SK-N-SH (cell line): ENCODE data around the gene HDAC4.

Experiments
- CHD2 ChIP-seq: fragments of 150-350 bp; IDR thresholded peaks from 2 replicates; pipeline ENCODE4 v1.6.1; 2018; ENCODE audit warnings: low read length; ENCODE audit not compliant: partially characterized antibody
- ELF1 ChIP-seq: IDR thresholded peaks from 2 replicates; pipeline ENCODE4 v1.4.0; 2012
- FOSL2 ChIP-seq: IDR thresholded peaks from 2 replicates; pipeline ENCODE4 v1.4.0; 2012; ENCODE audit warnings: low read depth, mild to moderate bottlenecking, moderate library complexity, borderline replicate concordance
- GABPA ChIP-seq: IDR thresholded peaks from 2 replicates; pipeline ENCODE4 v1.4.0; 2012; ENCODE audit warnings: low read depth, mild to moderate bottlenecking
- GATA2 ChIP-seq: sonication (generic); formaldehyde crosslinking; IDR thresholded peaks from 2 replicates; pipeline ENCODE4 v1.5.0; 2020; ENCODE audit warnings: mild to moderate bottlenecking, missing genetic modification reagents
- MAX ChIP-seq: IDR thresholded peaks from 2 replicates; pipeline ENCODE4 v1.4.0; 2012; ENCODE audit warnings: low read depth
- POLR2AphosphoS5 ChIP-seq: IDR thresholded peaks from 2 replicates; pipeline ENCODE4 v1.6.1; 2012; ENCODE audit warnings: low read depth, low read length
- RAD21 ChIP-seq: IDR thresholded peaks from 2 replicates; pipeline ENCODE4 v1.6.1; 2012; ENCODE audit warnings: mild to moderate bottlenecking, low read length
- RFX5 ChIP-seq: IDR thresholded peaks from 2 replicates; pipeline ENCODE4 v1.6.1; 2012; ENCODE audit warnings: mild to moderate bottlenecking, improper control_type of control experiment, low read length
- SMC3 ChIP-seq: IDR thresholded peaks from 2 replicates; pipeline ENCODE4 v1.6.1; 2012; ENCODE audit warnings: low read depth, low read length, improper control_type of control experiment
- YY1 ChIP-seq: IDR thresholded peaks from 2 replicates; pipeline ENCODE4 v1.4.0; 2012; ENCODE audit warnings: low read depth, mild to moderate bottlenecking
- ZBTB33 ChIP-seq: IDR thresholded peaks from 2 replicates; pipeline ENCODE4 v1.4.0; 2012; ENCODE audit warnings: low read depth, borderline replicate concordance
- TF ChIP-seq, protein P1 (sequence below): fragments of 200-600 bp; sonication (generic); IDR thresholded peaks from 2 replicates; pipeline ENCODE4 v1.6.1; 2017; ENCODE audit warnings: antibody characterized with exemption, mild to moderate bottlenecking, moderate library complexity
- TF ChIP-seq, protein P2 (sequence below): fragments of 150-350 bp; IDR thresholded peaks from 2 replicates; pipeline ENCODE4 v1.6.1; 2016; ENCODE audit warnings: mild to moderate bottlenecking, low read depth, low read length

DNA sequence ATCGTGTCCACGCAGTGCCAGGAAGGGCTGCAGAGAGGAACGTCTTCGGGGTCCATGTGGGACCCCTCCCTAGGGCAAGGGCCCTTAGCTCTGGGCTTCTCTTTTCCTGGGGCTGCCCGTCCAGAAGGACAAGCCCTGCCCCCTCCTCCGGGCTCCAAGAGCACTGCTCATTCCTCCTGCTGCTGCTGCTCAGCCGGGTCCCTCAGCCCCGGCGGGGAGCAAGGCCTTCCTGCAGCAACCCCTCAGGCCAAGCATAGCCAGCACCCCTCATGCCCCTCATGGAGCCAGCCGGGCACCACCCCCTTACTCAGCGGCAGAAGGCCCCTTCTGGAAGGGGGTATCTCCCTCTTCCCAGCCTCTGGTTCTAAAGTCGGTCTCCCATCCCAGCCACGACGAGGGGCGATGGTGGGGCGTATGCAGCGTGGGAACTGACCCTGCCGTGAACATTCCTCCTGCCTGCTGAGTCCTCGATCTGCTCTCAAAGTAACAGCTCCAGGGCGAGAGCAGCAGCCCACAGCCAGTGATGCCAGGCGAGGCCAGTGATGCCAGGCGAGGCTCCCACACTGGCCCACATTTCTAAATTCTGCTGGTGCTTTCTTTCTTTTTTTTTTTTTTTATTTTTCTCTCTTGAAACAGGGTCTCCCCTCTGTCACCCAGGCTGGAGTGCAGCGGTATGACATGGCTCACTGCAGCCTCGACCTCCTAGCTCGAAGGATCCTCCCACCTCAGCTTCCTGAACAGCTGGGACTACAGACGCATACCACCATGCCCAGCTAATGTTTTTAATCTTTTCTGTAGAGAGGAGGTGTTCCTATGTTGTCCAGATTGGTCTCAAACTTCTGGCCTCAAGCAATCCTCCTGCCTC, 99.7 kb downstream of the HDAC4 start:
- TF ChIP-seq YY1 (no peak), GATA2 (CRISPR knock-in tag) (no peak), MAX (no peak), CHD2 (no peak), RFX5 (no peak), FOSL2 (no peak), ELF1 (no peak), GABPA (no peak), POLR2AphosphoS5 (no peak), ZBTB33 (no peak), RAD21 (no peak), SMC3 (no peak)
- TF ChIP-seq, protein P1, sequence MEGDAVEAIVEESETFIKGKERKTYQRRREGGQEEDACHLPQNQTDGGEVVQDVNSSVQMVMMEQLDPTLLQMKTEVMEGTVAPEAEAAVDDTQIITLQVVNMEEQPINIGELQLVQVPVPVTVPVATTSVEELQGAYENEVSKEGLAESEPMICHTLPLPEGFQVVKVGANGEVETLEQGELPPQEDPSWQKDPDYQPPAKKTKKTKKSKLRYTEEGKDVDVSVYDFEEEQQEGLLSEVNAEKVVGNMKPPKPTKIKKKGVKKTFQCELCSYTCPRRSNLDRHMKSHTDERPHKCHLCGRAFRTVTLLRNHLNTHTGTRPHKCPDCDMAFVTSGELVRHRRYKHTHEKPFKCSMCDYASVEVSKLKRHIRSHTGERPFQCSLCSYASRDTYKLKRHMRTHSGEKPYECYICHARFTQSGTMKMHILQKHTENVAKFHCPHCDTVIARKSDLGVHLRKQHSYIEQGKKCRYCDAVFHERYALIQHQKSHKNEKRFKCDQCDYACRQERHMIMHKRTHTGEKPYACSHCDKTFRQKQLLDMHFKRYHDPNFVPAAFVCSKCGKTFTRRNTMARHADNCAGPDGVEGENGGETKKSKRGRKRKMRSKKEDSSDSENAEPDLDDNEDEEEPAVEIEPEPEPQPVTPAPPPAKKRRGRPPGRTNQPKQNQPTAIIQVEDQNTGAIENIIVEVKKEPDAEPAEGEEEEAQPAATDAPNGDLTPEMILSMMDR, result no peak
- TF ChIP-seq, protein P2, sequence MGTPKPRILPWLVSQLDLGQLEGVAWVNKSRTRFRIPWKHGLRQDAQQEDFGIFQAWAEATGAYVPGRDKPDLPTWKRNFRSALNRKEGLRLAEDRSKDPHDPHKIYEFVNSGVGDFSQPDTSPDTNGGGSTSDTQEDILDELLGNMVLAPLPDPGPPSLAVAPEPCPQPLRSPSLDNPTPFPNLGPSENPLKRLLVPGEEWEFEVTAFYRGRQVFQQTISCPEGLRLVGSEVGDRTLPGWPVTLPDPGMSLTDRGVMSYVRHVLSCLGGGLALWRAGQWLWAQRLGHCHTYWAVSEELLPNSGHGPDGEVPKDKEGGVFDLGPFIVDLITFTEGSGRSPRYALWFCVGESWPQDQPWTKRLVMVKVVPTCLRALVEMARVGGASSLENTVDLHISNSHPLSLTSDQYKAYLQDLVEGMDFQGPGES, result no peak
